WTC11 (cell line): ENCODE data around the gene AATK.

ENCODE experiments used
- CREM ChIP-seq: sonication (generic); formaldehyde crosslinking; IDR thresholded peaks from 2 replicates; pipeline ENCODE4 v1.8.1; 2022; ENCODE audit warnings: mild to moderate bottlenecking, missing genetic modification reagents, moderate library complexity
- CTCF ChIP-seq: fragments of 200-600 bp; IDR thresholded peaks from 2 replicates; pipeline ENCODE4 v1.8.0; 2022; ENCODE audit warnings: antibody characterized with exemption
- ESRRA ChIP-seq: sonication (generic); formaldehyde crosslinking; IDR thresholded peaks from 2 replicates; pipeline ENCODE4 v1.8.1; 2022; ENCODE audit warnings: mild to moderate bottlenecking, missing genetic modification reagents, borderline replicate concordance
- JUN ChIP-seq: sonication (generic); formaldehyde crosslinking; IDR thresholded peaks from 2 replicates; pipeline ENCODE4 v1.8.0; 2023; ENCODE audit warnings: mild to moderate bottlenecking, missing genetic modification reagents
- NR2C2 ChIP-seq: sonication (generic); formaldehyde crosslinking; IDR thresholded peaks from 2 replicates; pipeline ENCODE4 v1.8.0; 2022; ENCODE audit warnings: mild to moderate bottlenecking, missing genetic modification reagents
- PRRX2 ChIP-seq: fragments of 250-450 bp; sonication (Bioruptor Pico); IDR thresholded peaks from 2 replicates; pipeline ENCODE4 v1.8.0; 2021; ENCODE audit warnings: mild to moderate bottlenecking
- ZNF263 ChIP-seq: sonication (generic); formaldehyde crosslinking; IDR thresholded peaks from 2 replicates; pipeline ENCODE4 v1.8.1; 2022; ENCODE audit warnings: low read depth, mild to moderate bottlenecking, moderate library complexity, missing genetic modification reagents

- TF ChIP-seq CTCF (no peak), ZNF263 (CRISPR knock-in tag) (no peak), JUN (CRISPR knock-in tag) (no peak), NR2C2 (CRISPR knock-in tag) (no peak), CREM (no peak), PRRX2 (CRISPR knock-in tag) (no peak), ESRRA (CRISPR knock-in tag) (no peak)
Measured at GRCh38 chr17:81108220-81108619, 57.8 kb downstream of the AATK start.
